ENCODE data around the gene NEK10.

GRCh38 chr3:27125821-27126501, 243.2 kb downstream of the NEK10 start:
- TF ChIP-seq CTCF (IDR thresholded peaks at IDR 0.05 in 2 of 3, conservative IDR thresholded peaks at IDR 0.05 in 1 of 3; ENCODE audit: borderline replicate concordance in 1 of 3, insufficient read depth in 1 of 3, low read depth in 2 of 3, low read length in 2 of 3) (no peak), EZH2 (IDR thresholded peaks at IDR 0.05) (no peak), REST (IDR thresholded peaks at IDR 0.05; ENCODE audit: low read depth) (no peak), RAD21 (IDR thresholded peaks at IDR 0.05; ENCODE audit: low read depth) (no peak), POLR2AphosphoS5 (IDR thresholded peaks at IDR 0.05; ENCODE audit: low read depth, low read length) (no peak)
